GM18505 (cell line): ENCODE data around the gene PDAP1.
"Not testable (repeated sequence)": the region's sequence is repeated elsewhere in the genome, so short reads cannot be mapped to it uniquely, and the experiment has no call there.

Source experiments
- ATAC-seq: cut with Tn5 transposase; IDR thresholded peaks from one replicate; pipeline ENCODE4 v1.9.1; 2021; ENCODE audit not compliant: unreplicated experiment
- POLR2A ChIP-seq: IDR thresholded peaks from 4 replicates; pipeline ENCODE4 v1.6.1; 2011; ENCODE audit warnings: borderline replicate concordance; ENCODE audit not compliant: insufficient read depth, insufficient read length; ENCODE audit errors: extremely low read depth

PDAP1 gene

DNA sequence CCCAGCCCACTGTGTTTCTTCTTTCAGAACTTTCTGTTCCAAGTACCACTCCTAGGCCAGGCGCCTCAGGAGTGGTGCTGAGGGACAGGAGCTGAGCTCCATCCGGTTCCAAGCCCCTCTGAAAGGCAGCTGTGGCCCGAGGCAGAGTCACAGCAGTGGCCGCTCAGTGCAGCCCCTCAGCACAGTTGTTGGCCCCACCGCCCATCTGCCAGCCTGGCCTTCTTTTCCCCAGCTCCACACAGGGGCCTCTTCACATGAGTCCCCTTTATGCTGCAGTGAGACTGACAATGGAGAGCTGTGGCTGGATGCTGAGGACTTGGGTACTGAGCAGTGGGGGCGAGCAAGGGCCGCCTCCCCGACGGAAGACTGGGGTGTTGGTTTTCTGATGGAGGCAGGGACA lies 9.9 kb upstream of the PDAP1 start:
- no peak for ATAC-seq
- no peak for TF ChIP-seq POLR2A

DNA sequence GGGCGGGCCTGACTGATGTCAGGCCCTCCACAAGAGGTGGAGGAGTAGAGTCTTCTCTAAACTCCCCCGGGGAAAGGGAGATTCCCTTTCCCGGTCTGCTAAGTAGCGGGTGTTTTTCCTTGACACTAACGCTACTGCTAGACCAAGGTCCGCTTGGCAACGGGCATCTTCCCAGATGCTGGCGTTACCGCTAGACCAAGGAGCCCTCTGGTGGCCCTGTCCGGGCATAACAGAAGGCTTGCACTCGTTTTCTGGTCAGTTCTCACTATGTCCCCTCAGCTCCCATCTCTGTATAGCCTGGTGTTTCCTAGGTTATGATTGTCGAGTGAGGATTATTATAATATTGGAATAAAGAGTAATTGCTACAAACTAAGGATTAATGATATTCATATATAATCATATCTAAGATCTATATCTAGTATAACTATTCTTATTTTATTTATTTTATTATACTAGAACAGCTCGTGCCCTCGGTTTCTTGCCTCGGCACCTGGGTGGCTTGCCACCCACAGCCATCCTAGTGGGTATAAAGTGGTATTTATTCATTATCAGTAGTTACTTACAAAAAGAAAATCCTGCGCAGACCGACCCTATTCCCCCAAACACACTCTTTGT lies 7.2 kb upstream of the PDAP1 start:
- ATAC-seq, result not testable (repeated sequence)

DNA sequence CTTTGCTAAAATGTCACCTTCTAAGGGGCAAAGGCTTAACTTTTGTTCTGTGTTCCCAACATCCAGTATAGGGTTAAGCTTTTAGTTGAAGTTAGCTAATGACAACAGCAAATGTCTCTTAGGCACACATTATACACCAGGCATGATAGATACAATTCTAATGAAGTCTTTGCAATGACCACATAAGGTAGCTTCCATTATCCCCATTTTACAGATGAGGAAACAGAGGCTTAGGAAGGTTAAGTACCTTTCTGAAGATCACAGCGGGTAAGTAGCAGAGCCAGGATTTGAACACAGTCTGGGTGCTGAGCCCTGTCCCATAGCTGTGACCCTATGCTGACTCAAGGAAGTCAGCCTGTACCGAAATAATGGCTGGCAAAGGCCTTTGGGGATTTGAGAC lies 2.2 kb upstream of the PDAP1 start:
- no peak for TF ChIP-seq POLR2A

DNA sequence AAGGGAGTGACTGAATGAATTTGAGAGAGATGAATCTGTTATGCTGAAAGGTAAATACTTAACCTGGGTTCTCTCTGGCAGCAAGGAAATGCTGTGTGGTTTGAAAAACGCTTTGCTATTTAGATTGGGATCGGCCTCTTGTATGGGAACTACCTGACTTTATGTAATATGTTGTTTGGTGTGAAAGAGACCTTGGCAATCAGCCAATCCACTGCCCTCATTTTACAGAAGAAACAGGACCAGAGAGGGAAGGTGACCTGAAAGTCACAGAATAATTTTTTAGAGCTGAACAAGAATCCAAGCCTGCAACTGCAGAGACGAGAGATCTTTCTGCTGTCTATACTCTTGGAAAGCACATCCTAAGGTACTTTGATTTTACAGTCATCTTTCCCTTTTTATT lies 1.4 kb upstream of the PDAP1 start:
- ATAC-seq, result no peak
- TF ChIP-seq POLR2A, result no peak

More for the DNA sequence above, 2.2 kb upstream of the PDAP1 start:
- ATAC-seq, result no peak

DNA sequence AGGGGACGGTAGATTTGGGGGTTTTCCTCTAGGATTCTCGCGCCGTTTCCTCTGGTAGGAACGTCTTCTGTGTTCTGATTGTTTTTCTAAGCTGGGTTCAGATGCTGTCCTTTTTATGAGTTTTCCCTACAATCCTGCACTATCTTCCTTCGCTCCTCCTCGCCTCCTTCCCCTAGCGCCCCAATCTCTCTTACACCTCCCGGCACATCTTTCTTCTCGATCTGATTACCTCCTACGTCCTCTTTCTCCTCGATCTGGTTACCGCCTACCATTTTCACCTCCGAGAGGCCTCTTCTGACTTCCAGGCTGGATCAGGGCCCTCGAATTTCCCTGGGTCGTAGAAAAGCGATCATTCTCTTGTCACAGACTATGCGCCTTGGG lies 785 bp upstream of the PDAP1 start:
- TF ChIP-seq POLR2A, result no peak
- peak; percentile 4 for ATAC-seq

DNA sequence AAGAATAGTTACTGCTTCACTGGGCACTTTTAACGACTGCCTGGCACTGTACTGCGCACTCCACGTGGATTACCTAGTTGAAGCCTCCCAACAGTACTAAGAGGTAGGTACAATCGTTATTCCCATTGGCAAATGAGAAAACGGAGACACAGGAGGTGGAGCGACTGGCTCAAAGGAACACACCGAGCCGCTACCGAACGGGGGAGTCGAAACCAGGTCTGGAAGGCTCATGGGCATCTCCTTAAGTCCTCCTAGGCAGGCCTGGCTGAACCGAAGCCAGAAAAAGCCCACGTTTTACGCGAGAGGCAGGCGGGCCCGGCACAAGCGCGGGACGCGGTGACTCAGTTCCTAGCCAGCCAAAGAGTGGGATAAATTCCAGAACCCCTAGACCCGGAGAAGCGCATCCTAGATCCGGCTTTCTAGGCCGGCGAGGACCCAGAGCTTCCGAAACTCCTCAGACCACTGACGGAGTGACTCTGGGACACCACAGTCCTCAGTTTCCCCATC lies 472 bp downstream of the PDAP1 start:
- no peak for TF ChIP-seq POLR2A
- peak; percentile 6 for ATAC-seq

DNA sequence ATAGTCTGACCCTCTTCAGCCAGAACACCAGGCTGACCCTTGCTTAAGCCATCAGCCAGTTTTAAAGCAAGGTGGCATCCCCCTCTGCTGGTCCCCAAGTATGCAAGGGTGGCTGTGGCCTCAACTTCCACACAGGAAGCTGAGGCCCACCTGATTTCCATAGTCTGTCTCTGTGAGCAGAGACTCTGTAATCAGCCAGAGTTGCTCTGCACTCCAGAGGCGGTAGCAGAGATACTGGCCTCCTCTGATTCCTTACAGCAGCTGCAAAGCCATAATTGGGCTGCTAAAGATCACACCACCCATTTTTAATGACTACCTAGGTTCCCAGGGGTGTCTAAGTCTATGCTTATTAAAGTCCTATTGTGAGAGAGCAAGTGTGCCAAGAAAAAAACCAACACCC lies 1.8 kb downstream of the PDAP1 start:
- ATAC-seq, result no peak
- TF ChIP-seq POLR2A, result no peak

DNA sequence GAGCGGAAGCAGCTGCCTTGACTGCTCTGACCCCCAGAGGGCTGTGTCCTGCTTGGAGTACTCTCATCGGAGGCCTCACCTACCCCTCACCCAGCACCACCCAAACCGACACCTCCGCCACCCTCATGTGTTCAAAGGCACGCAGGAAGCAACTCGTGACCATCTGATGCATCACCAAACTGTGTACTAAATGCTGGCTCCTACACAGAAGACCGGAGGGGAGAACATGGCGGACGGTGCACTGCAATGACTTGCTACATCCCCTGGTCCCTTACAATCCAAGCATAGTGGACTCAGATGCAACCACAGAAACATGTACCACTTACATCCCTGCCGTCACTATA lies 3.4 kb downstream of the PDAP1 start:
- no peak for TF ChIP-seq POLR2A
- no peak for ATAC-seq

DNA sequence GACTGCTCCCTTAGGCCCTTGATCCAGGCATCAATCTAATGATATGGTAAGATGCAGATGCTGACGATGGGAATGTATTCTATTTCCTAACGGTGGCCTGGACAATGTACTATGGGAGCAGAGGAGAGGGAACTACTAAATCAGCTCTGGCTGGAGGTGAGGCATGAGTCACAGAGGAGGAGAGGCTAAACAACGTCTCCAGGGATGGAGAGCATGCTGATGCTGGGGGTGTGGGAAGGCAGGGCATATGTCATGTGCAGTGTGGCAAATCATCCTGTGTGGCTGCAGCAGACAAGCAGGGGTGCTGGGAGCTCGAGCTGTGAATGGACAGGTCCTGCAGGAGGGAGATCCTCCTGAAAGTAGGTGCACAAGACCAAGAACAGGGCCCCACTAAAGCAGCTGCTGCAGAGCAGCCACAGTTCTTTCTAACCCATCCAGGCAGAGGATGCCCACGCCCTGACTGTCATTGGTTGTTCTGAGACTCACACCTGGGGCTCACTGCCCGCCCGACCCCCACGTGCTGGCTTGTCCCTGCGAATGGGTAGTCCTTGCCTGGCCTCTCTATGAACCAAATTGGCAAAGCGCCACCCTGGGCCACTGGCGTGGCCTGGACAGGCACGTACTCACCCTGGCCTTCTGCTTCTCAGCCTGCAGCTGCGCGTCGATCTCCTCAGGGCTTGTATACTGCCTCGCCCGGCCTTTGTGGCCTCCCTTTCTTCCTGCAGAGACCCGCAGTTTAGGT lies 4.0 kb downstream of the PDAP1 start:
- ATAC-seq, result no peak
- TF ChIP-seq POLR2A, result no peak

DNA sequence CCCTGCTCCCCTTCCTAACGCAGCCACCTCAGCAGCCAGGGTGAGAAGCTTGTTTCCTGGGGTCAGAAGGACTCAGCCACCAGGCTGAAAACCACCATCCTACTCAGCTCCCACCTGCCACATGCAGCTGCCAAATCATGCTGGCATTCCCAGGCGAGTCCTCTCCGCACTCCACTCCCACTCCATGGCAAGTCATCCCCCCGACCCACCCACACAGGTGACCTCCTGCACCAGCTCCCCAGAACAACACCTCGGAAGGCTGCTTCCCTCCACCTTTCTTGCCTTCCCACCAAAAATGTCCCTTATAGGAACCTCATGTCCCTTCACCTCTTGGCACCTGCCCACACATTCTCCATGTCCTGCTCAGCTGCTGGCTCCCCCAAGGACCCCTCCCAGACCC lies 4.6 kb downstream of the PDAP1 start:
- ATAC-seq, result no peak
- no peak for TF ChIP-seq POLR2A

DNA sequence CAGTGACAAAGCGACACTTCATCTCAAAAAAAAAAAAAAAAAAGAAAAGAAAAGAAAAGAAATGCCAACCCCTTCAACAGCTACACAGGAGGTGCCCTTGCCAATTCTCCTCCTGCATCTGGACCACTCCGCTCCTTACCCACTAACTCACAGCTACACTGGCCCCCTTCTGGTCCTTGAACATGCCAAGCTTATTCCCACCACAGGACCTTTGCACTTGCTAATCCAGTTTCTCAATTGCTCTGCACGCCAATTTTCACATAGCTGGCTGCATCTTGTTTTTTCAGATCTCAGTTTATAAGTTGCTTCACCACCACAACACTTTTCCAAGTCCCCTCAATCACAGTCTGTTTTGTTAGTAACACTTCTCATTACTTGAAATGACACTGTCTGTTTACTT lies 5.5 kb downstream of the PDAP1 start:
- no peak for TF ChIP-seq POLR2A
- no peak for ATAC-seq

DNA sequence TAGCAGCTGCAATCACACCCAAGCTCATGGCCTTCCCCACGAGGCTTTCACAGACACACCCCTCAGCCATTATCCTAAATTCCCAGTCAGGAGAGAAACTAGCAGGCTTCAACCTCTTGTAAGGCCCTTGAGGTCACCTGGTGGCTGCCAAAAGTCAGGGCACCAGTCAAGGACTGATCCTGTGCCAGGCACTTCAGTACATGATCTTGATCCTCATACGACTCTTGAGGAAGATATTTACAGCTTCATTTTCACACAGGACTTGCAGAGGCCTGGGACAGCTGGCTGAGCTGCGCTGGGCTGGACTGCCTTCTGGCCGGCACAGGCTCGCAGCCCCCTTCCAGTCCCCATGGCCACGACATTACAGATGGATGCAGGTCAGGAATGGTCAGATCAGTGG lies 8.8 kb downstream of the PDAP1 start:
- no peak for TF ChIP-seq POLR2A
- ATAC-seq, result no peak

DNA sequence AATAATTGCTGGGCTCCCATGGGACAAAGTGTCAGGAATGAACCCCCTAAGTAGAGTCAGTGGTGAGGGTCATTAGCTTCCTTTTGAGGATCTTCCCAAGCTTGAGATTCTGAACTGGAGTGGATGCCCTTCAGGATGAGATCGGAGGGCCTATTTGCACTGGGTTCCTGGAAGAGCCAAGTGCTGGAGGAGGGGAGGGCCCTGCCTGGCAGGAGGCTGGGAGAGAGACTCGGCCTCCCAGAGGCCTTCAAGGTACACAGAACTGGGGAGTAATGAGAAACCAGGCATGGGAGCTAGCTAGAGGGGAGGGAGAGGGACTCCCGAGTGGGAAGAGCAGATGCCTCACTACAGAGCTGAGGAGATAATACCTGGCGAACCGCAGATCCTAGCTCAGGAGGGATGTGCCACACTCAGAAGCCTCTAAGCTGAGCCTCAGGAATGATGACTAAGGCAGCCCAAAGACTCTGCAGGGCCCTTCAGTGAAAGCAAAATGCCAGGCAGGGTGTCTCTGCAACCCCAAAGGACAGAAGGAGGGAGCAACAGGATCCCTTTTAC lies 9.4 kb downstream of the PDAP1 start:
- TF ChIP-seq POLR2A, result no peak
- no peak for ATAC-seq

DNA sequence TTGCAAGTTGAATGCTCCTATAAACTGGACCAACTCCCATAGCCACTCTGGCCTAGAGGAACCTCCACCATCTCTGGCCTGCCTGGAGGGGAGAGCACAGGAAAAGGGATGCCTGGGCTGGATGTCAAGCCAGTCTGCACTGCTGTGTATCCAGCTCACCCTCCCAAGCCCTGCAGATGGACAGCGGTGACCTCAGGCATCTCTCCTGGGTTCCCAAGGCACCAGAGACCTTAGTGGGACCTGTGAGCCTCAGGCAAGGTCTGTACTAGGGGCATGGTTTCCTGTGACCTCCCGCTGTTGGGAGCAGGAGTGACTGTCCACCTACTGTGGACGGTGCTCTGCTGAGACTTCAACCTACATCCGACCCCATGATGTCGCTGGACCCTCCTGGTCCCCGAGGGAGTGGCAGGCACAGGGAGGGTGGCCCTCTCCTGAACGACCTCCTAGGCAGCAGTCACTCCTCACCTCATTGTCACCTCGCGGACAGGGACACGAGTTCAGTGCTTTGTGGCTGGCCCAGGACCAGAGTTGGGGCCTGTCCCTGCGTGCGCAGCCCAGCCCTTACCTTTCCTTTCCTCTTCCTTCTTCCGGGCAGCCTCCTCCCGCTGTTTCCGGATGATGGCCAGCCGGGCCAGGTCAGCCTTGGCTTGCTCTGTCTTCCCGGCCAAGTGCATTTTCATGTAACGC lies 11.0 kb downstream of the PDAP1 start:
- ATAC-seq, result no peak
- TF ChIP-seq POLR2A, result peak; percentile 36

DNA sequence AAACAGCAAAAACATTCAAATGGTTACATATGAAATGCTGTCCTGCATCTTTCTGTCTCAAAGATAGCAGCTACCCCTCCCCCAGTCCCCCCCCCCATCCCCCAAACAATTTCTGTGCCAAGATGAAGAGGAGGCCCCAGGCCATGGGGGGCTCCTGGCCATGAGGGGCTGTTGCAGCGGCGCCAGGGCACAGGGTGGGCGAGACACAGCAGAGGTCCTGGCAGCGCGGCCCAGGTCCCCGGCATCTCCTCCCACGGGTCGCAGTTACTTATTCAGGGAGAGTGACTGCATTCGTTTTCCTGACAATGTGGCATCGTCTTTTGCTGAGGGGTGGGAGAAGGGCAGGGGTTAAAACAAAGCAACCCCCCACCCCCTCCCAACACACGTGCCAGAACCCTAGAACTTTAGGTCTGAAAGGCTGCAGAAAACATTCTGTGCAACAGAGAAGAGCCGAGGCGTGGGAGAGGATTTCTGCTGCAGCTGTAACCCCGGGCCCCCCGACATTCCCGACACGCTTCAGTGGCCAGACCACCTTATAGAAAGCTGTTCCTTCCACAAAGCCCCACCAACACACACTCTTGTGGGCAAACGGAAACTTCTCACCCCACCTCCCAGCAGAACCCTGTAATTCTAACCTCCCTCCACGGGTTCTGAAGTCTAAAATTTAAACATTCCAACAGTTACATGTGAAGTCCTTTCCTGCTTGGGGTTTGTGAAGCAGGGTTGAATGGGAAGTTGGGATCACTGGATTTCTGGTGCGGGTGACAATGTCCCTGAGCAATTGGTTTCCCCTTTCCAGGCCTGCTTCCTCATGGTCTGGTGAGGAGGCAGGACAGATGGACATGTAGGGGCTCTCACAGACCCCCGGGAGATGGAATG lies 11.7 kb downstream of the PDAP1 start:
- no peak for ATAC-seq
- TF ChIP-seq POLR2A, result no peak
